HG03439 (cell line): Measurements from ENCODE around the gene EFNB2.

Source experiments
- ATAC-seq: cut with Tn5 transposase; IDR thresholded peaks from one replicate; pipeline ENCODE4 v1.9.1; 2021; ENCODE audit warnings: mild to moderate bottlenecking, moderate library complexity; ENCODE audit not compliant: unreplicated experiment

The EFNB2 gene

GRCh38 chr13:106455777-106456176, 79.7 kb downstream of the EFNB2 start:
- no peak for ATAC-seq

- ATAC-seq, result no peak
Measured at GRCh38 chr13:106455190-106455589, 80.3 kb downstream of the EFNB2 start.

- ATAC-seq, result no peak
Measured at GRCh38 chr13:106453101-106453500, 82.4 kb downstream of the EFNB2 start.

GRCh38 chr13:106450991-106451390, 84.5 kb downstream of the EFNB2 start:
- no peak for ATAC-seq

DNA sequence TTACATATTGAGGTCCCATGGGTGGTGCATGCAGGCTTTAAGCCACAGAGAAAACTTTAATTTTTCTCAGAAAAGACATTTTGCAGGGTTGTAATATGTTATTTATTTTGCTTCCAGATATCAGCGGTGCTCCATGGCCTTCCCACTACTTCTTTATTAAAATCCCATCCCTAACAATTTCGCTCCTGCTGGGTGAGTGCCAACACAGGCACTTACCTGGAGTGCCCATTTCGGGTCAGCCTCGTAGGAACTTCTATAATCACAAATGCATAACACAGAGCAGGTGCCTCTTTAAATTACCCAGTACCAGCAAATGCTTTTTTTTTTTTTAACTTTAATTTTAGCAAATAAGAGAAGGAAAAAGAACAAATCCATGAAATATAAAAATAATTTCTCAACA, 86.4 kb downstream of the EFNB2 start:
- no peak for ATAC-seq

- ATAC-seq, result no peak
Measured at GRCh38 chr13:106445996-106446395, 89.5 kb downstream of the EFNB2 start.

DNA sequence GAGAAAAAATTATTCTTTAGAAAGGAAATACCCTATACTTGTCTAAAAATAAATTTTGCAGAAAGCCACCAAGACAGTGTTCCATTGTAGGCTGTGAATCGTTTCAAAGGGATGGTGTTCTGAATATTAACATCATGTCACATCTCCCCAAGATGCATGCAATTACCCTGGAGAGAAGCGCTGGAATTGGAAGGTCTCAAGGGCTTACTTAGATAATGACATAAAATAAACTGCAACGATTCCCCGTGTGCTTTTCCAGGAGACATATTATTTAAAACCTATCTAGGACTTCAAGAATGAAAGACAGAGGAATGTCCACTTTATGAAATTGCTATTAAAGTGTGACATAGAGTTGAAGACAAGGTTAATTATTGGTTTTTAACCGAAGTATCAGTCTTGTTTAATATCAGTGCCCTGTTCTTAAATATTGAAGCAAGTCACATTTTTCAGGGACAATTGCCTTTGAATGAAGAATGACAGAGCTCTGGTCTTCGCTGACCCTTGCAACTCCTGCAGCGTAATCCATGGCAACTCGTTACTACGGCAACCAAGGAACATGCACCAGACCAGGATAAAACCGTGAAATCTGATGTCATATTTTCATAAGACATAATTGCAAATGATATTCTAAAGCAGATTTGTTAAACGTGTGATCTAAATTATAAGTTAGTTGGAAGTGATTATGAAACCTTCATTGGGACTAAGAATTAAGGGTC, 91.7 kb downstream of the EFNB2 start:
- no peak for ATAC-seq

DNA sequence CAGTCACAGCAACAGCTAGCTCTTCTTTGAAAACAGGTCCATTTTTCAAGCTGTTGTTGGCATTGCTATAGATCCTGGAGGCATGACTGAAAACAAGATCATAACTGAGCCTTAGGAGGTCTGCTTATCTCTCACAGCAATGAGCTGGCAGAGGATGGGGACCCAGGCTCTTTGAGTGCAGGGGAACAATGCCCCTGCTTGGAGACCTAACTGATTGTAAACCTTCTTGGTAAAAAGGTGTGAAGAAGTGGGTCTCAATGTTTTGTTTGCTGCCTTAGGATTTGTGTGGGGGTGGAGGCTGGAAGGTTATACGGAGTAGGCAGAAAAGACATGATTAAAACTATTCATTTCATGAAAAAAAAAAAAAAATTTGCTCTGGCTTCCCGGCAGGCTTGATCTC, 94.6 kb downstream of the EFNB2 start:
- ATAC-seq, result no peak
